AG10803 (cell line): ENCODE data around the gene CNNM2.

Source experiments
- DNase-seq: peaks from one replicate; pipeline ENCODE4 v3.0.0; 2010; ENCODE audit warnings: low read depth
- H3K4me3 ChIP-seq: 2 replicates; pipeline ENCODE4 v1.5.1; 2011; ENCODE audit warnings: mild to moderate bottlenecking, low read length, control low read depth
- TF ChIP-seq, protein P1 (sequence below): conservative IDR thresholded peaks from 2 replicates; pipeline ENCODE4 v1.5.1; 2011; ENCODE audit warnings: mild to moderate bottlenecking, low read length, control low read depth, inconsistent platforms

The CNNM2 gene

GRCh38 chr10:102914781-102915180 is 3.3 kb upstream of the CNNM2 start:
- no peak overlapping the region for H3K4me3 ChIP-seq
- TF ChIP-seq, protein P1, sequence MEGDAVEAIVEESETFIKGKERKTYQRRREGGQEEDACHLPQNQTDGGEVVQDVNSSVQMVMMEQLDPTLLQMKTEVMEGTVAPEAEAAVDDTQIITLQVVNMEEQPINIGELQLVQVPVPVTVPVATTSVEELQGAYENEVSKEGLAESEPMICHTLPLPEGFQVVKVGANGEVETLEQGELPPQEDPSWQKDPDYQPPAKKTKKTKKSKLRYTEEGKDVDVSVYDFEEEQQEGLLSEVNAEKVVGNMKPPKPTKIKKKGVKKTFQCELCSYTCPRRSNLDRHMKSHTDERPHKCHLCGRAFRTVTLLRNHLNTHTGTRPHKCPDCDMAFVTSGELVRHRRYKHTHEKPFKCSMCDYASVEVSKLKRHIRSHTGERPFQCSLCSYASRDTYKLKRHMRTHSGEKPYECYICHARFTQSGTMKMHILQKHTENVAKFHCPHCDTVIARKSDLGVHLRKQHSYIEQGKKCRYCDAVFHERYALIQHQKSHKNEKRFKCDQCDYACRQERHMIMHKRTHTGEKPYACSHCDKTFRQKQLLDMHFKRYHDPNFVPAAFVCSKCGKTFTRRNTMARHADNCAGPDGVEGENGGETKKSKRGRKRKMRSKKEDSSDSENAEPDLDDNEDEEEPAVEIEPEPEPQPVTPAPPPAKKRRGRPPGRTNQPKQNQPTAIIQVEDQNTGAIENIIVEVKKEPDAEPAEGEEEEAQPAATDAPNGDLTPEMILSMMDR: no peak
- DNase-seq: no peak

GRCh38 chr10:102916173-102916572 is 1.9 kb upstream of the CNNM2 start:
- TF ChIP-seq, protein P1: no peak
- no peak overlapping the region for H3K4me3 ChIP-seq
- no peak for DNase-seq

GRCh38 chr10:102917314-102917961 is 656 bp upstream of the CNNM2 start:
- H3K4me3 ChIP-seq: peak overlapping the region; percentile 97
- TF ChIP-seq, protein P1: peak; percentile 88
- DNase-seq: peak; percentile 64

GRCh38 chr10:102918817-102919245 is 737 bp downstream of the CNNM2 start:
- no peak for DNase-seq
- H3K4me3 ChIP-seq: peak overlapping the region; percentile 97
- TF ChIP-seq, protein P1: no peak

DNA sequence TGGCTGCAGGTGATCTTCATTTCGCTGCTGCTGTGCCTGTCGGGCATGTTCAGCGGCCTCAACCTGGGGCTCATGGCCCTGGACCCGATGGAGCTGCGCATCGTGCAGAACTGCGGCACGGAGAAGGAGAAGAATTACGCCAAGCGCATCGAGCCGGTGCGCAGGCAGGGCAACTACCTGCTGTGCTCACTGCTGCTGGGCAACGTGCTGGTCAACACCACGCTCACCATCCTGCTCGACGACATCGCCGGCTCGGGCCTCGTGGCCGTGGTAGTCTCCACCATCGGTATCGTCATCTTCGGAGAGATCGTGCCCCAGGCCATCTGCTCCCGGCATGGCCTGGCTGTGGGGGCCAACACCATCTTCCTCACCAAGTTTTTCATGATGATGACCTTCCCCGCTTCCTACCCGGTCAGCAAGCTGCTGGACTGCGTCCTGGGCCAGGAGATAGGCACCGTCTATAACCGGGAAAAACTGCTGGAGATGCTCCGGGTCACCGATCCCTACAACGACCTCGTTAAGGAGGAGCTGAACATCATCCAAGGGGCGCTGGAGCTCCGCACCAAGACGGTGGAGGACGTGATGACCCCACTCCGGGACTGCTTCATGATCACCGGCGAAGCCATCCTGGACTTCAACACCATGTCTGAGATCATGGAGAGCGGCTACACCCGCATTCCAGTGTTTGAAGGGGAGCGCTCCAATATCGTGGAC is 1.3 kb downstream of the CNNM2 start:
- TF ChIP-seq, protein P1: no peak
- peak overlapping the region; percentile 97 for H3K4me3 ChIP-seq
- DNase-seq: peak; percentile 30

GRCh38 chr10:102919992-102920739 is 2.1 kb downstream of the CNNM2 start:
- TF ChIP-seq, protein P1: no peak
- no peak for DNase-seq
- H3K4me3 ChIP-seq: peak overlapping the region; percentile 97
